ENCODE results near the gene ABTB1. TPM values are rescaled to one million over a fixed set of nuclear protein-coding genes. Genes with fewer than 3 reads are reported as not detected.

The ABTB1 gene
- polyA plus RNA-seq, 1 donor from 2014 or later, result 2.0 TPM

- Histone ChIP-seq H4K20me1 (ENCODE audit: insufficient read depth) (no peaks in the 10 kb centered on the region), H3K27me3 (ENCODE audit: insufficient read depth, low read depth, low read length) (no peaks in the 10 kb centered on the region), H3K4me3 (ENCODE audit: low read length) (no peak overlapping the region), H3K27ac (ENCODE audit: low read length) (no peak overlapping the region), H3K79me2 (replicated peaks; ENCODE audit: insufficient read depth, low read length) (no peaks in the 10 kb centered on the region), H3K9me2 (ENCODE audit: insufficient read depth, low read length) (no peaks in the 10 kb centered on the region), H3K9ac (ENCODE audit: low read length) (no peak overlapping the region), H3K9me3 (ENCODE audit: low read length) (no peaks in the 10 kb centered on the region), H3K4me2 (ENCODE audit: low read length) (no peak overlapping the region), H3F3A (ENCODE audit: insufficient read depth, low read length, poor library complexity, severe bottlenecking) (no peaks in the 10 kb centered on the region), H3K36me3 (ENCODE audit: insufficient read depth, low read length) (no peaks in the 10 kb centered on the region), H2AFZ (ENCODE audit: low read depth, low read length) (no peak overlapping the region)
- TF ChIP-seq POLR2AphosphoS5 (IDR thresholded peaks at IDR 0.05) (no peak), TAF1 (IDR thresholded peaks at IDR 0.05; ENCODE audit: low read depth) (no peak), CTCF (IDR thresholded peaks at IDR 0.05; ENCODE audit: poor library complexity, severe bottlenecking) (no peak), MXI1 (conservative IDR thresholded peaks at IDR 0.05; ENCODE audit: poor library complexity, severe bottlenecking) (no peak), EP300 (conservative IDR thresholded peaks at IDR 0.05; ENCODE audit: poor library complexity, severe bottlenecking) (no peak), SMC3 (conservative IDR thresholded peaks at IDR 0.05; ENCODE audit: poor library complexity) (no peak), RAD21 (conservative IDR thresholded peaks at IDR 0.05) (no peak), EZH2 (IDR thresholded peaks at IDR 0.05; ENCODE audit: borderline replicate concordance, insufficient read depth, low read length, poor library complexity, severe bottlenecking) (no peak), REST (IDR thresholded peaks at IDR 0.05; ENCODE audit: borderline replicate concordance) (no peak)
Observed at GRCh38 chr3:127676456-127676855, 3.7 kb downstream of the ABTB1 start.

- Histone ChIP-seq H3K9ac (ENCODE audit: low read length) (no peak overlapping the region), H3K27ac (ENCODE audit: low read length) (no peak overlapping the region)
- TF ChIP-seq CTCF (IDR thresholded peaks at IDR 0.05; ENCODE audit: poor library complexity, severe bottlenecking), result no peak
- TF ChIP-seq SMC3 (conservative IDR thresholded peaks at IDR 0.05; ENCODE audit: poor library complexity), result no peak
- TF ChIP-seq RAD21 (conservative IDR thresholded peaks at IDR 0.05), result no peak
- no peak for TF ChIP-seq POLR2AphosphoS5 (IDR thresholded peaks at IDR 0.05)
- no peak for TF ChIP-seq TAF1 (IDR thresholded peaks at IDR 0.05; ENCODE audit: low read depth)
- TF ChIP-seq EP300 (conservative IDR thresholded peaks at IDR 0.05; ENCODE audit: poor library complexity, severe bottlenecking), result no peak
- TF ChIP-seq REST (IDR thresholded peaks at IDR 0.05; ENCODE audit: borderline replicate concordance), result no peak
- no peak for TF ChIP-seq MXI1 (conservative IDR thresholded peaks at IDR 0.05; ENCODE audit: poor library complexity, severe bottlenecking)
- TF ChIP-seq EZH2 (IDR thresholded peaks at IDR 0.05; ENCODE audit: borderline replicate concordance, insufficient read depth, low read length, poor library complexity, severe bottlenecking), result no peak
Observed at GRCh38 chr3:127676921-127677351, 4.2 kb downstream of the ABTB1 start.

More at GRCh38 chr3:127676921-127677351, 4.2 kb downstream of the ABTB1 start:
- Histone ChIP-seq H2AFZ (ENCODE audit: low read depth, low read length) (no peak overlapping the region), H3K4me2 (ENCODE audit: low read length) (no peak overlapping the region), H3K36me3 (ENCODE audit: insufficient read depth, low read length) (no peaks in the 10 kb centered on the region), H3K4me3 (ENCODE audit: low read length) (no peak overlapping the region), H3K9me2 (ENCODE audit: insufficient read depth, low read length) (no peaks in the 10 kb centered on the region), H3K27me3 (ENCODE audit: insufficient read depth, low read depth, low read length) (no peaks in the 10 kb centered on the region), H3K9me3 (ENCODE audit: low read length) (no peaks in the 10 kb centered on the region), H3F3A (ENCODE audit: insufficient read depth, low read length, poor library complexity, severe bottlenecking) (no peaks in the 10 kb centered on the region), H3K79me2 (replicated peaks; ENCODE audit: insufficient read depth, low read length) (no peaks in the 10 kb centered on the region), H4K20me1 (ENCODE audit: insufficient read depth) (no peaks in the 10 kb centered on the region)
